Measurements from ENCODE around the gene PRTFDC1. TPM values are rescaled to one million over a fixed set of nuclear protein-coding genes. Genes with fewer than 3 reads are reported as not detected.

The PRTFDC1 gene
- total and polyA plus RNA-seq, 2 of the 8 experiments (the other 6 are each of a cell fraction or from before 2014, with no cell fraction given) = 5.9 to 6.6 TPM

GRCh38 chr10:24952143-24952706 is at the start of gene PRTFDC1 (continued):
- TF ChIP-seq KDM5A (IDR thresholded peaks at IDR 0.05; ENCODE audit: low read length) = no peak
- no peak for TF ChIP-seq SP4 (IDR thresholded peaks at IDR 0.05; ENCODE audit: low read length)
- TF ChIP-seq SRF (IDR thresholded peaks at IDR 0.05; ENCODE audit: low read depth, low read length) = no peak
- TF ChIP-seq RBBP5 (IDR thresholded peaks at IDR 0.05; ENCODE audit: borderline replicate concordance, low read depth, low read length) = no peak; the same call in 1 of the 2 replicates
- no peak for TF ChIP-seq CHD1 (IDR thresholded peaks at IDR 0.05; ENCODE audit: low read depth, low read length)
- TF ChIP-seq TAF7 (optimal IDR thresholded peaks at IDR 0.05; ENCODE audit: borderline replicate concordance, low read depth, low read length) = no peak
- no peak for TF ChIP-seq JUN (IDR thresholded peaks at IDR 0.05; ENCODE audit: low read depth, low read length)
- TF ChIP-seq E2F6 (IDR thresholded peaks at IDR 0.05) = peak; percentile 82

Data from H1 (cell line).